IPS-15b (cell line): Measurements from ENCODE around the gene LTBP3.

Source experiments
- H3K27me3 ChIP-seq: one replicate; pipeline ENCODE4 v1.6.1; 2013; ENCODE audit warnings: low read length; ENCODE audit not compliant: control insufficient read depth, insufficient read depth
- H3K36me3 ChIP-seq: one replicate; pipeline ENCODE4 v1.6.1; 2013; ENCODE audit warnings: low read length; ENCODE audit not compliant: control insufficient read depth, insufficient read depth
- H3K4me1 ChIP-seq: one replicate; pipeline ENCODE4 v1.6.1; 2013; ENCODE audit warnings: mild to moderate bottlenecking, low read length; ENCODE audit not compliant: control insufficient read depth, insufficient read depth
- H3K4me3 ChIP-seq: one replicate; pipeline ENCODE4 v1.5.1; 2013; ENCODE audit warnings: low read depth, low read length
- H3K9ac ChIP-seq: one replicate; pipeline ENCODE4 v1.6.1; 2013; ENCODE audit warnings: low read depth, mild to moderate bottlenecking, low read length
- H3K9me3 ChIP-seq: one replicate; pipeline ENCODE4 v1.6.1; 2013; ENCODE audit warnings: mild to moderate bottlenecking, low read length; ENCODE audit not compliant: control insufficient read depth, insufficient read depth

LTBP3 gene

DNA sequence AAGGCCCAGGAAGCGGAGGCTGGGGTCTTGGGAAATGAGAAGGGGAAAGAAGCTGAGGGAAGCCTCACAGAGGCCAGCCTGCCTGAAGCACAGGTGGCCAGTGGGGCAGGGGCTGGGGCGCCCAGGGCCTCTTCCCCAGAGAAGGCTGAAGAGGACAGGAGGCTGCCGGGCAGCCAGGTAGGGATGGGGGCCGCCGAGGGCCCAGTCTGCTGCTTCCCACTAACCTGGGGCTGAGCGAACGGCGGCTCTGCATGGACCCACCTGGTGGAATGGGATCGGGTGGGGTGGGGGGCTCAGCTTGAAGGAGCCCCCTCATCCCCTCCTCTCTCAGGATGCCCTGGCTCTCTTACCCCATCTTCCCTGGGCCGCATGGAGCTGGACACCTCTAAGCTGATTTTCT lies 25.4 kb upstream of the LTBP3 start:
- Histone ChIP-seq H3K27me3 (peaks cover 59% of the 10 kb centered on the region), H3K4me3 (no peak overlapping the region), H3K4me1 (peaks cover 7% of the 10 kb centered on the region), H3K36me3 (no peaks in the 10 kb centered on the region), H3K9ac (no peak overlapping the region), H3K9me3 (no peaks in the 10 kb centered on the region)

DNA sequence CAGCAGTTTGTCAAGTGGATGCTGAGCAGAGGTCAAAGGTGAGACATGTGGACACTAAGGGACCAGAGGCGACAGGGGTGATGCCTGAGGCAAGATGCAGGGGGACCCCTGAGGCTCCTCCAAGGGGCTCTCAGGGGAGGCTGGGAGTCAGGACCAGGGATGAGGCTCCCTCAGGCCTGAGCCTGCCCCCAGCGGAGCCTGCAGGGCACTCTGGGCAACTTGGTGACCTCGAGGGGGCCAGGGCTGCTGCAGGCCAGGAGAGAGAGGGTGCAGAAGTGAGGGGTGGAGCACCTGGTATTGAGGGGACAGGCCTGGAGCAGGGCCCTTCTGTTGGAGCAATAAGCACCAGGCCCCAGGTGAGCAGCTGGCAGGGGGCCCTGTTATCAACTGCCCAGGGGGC lies 23.8 kb upstream of the LTBP3 start:
- peaks cover 2% of the 10 kb centered on the region for H3K4me1 ChIP-seq
- H3K36me3 ChIP-seq: no peaks in the 10 kb centered on the region

DNA sequence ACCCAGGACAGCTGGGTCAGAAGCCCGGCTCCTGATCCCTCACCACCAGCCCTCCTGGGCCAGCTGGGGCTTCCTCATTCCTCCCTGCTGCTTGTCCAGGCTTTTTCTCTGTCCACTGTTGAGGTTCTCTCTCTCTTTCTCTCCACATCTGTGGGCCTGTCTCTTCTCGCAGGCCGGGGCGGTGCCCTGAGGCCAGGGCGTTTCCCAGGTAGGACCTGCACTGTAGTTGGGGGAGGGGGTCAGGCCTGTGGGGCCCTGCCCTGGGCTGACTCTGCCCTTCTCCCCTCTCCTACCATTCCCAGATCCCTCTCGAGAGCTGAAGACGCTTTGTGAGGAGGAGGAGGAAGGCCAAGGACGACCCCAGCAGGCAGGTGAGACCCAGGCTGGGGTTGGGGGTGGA lies 22.6 kb upstream of the LTBP3 start:
- Histone ChIP-seq H3K4me1 (no peaks in the 10 kb centered on the region), H3K27me3 (peaks cover 73% of the 10 kb centered on the region), H3K9ac (no peak overlapping the region), H3K9me3 (no peaks in the 10 kb centered on the region), H3K36me3 (no peaks in the 10 kb centered on the region), H3K4me3 (no peak overlapping the region)

More for the DNA sequence above, 23.8 kb upstream of the LTBP3 start:
- Histone ChIP-seq H3K9ac (no peak overlapping the region), H3K4me3 (no peak overlapping the region), H3K9me3 (no peaks in the 10 kb centered on the region), H3K27me3 (peaks cover 74% of the 10 kb centered on the region)

DNA sequence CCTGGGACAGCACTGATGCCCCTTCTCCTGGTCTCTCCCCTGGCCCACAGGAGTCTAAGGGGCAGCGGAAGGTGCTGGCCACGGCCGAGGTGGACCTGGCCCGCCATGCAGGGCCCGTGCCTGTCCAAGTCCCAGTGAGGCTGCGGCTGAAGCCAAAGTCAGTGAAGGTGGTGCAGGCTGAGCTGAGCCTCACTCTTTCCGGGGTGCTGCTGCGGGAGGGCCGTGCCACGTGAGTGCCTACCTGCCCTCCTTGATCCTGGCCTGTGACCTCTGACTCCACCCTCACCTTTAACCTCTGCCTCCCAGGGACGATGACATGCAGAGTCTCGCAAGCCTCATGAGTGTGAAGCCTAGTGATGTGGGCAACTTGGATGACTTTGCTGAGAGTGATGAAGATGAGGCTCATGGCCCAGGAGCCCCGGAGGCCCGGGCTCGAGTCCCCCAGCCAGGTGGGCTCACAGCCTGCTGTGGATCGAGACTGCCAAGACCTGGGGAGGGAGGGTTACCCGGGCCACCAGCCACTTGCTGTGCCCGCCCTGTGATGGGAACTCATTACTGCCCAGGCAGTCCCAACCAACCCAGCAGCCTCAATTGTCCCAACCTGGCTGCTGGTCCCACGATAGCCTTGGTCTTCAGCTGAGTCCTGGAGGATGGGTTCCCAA lies 22.0 kb upstream of the LTBP3 start:
- H3K9ac ChIP-seq: no peak overlapping the region
- peaks cover 72% of the 10 kb centered on the region for H3K27me3 ChIP-seq
- H3K9me3 ChIP-seq: no peaks in the 10 kb centered on the region
- no peaks in the 10 kb centered on the region for H3K36me3 ChIP-seq
- no peaks in the 10 kb centered on the region for H3K4me1 ChIP-seq
- H3K4me3 ChIP-seq: no peak overlapping the region

DNA sequence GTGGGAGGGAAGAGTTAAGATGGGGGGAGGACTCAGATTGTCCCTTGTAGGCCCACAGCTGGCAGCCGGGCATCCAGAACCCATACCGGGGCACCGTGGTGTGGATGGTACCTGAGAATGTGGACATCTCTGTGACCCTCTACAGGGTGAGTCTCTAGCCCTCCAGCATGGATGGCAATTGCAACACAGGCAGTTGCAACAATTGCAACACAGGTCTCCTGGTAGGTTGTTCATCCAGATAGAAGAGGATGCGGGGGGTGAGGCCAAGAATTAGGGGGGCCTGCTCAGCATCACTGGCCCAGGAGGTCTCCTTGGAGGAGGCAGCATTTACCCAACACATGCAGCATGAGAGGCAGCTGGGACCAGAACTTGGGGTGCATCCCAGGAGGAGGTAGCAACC lies 21.1 kb upstream of the LTBP3 start:
- H3K9me3 ChIP-seq: no peaks in the 10 kb centered on the region
- H3K9ac ChIP-seq: no peak overlapping the region
- peaks cover 71% of the 10 kb centered on the region for H3K27me3 ChIP-seq
- no peaks in the 10 kb centered on the region for H3K36me3 ChIP-seq
- peaks cover 3% of the 10 kb centered on the region for H3K4me1 ChIP-seq
- H3K4me3 ChIP-seq: no peak overlapping the region

DNA sequence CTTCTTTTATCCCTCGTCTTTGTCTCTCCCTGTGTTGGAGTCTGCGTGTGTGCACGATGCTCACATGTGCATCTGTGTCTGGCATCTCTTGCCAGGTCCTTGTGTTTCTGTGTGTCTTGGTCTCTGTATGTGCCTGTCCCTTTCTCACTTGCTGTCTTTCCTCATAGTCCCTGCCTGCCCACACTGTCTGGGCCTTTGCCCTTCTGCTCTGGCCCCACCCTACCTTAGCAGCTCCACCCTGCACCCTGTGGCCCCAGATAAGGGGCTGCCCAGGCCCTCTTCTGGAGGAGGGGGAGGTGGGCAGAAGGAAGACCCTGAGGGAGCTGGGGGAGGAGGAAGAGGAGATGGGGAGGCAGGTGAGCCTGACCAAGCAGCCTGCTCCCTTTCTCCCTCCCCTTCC lies 20.5 kb upstream of the LTBP3 start:
- no peaks in the 10 kb centered on the region for H3K36me3 ChIP-seq
- H3K27me3 ChIP-seq: peaks cover 65% of the 10 kb centered on the region
- no peak overlapping the region for H3K9ac ChIP-seq
- no peak overlapping the region for H3K4me3 ChIP-seq
- no peaks in the 10 kb centered on the region for H3K9me3 ChIP-seq
- peaks cover 3% of the 10 kb centered on the region for H3K4me1 ChIP-seq

DNA sequence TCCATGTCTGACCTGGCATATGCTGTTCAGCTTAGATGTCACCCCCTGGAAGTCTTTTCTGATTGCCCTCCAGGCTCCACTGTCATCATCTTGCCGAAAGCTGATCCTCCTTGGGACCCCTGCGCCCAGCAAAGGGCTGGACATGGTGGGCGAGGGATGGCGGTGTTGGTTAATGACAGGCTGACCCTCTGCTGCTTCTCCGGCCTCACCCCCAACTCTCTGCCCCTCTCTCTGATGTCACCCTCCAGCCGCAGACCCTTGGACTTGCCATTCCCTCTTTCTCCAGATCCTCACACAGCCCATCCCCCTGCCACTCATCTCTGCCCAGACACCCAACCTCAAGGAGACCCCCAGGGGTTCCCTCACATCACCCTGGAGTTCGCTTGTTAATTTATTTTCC lies 20.0 kb upstream of the LTBP3 start:
- Histone ChIP-seq H3K27me3 (peaks cover 60% of the 10 kb centered on the region), H3K9me3 (no peaks in the 10 kb centered on the region), H3K9ac (no peak overlapping the region), H3K36me3 (peaks cover 3% of the 10 kb centered on the region), H3K4me1 (peaks cover 3% of the 10 kb centered on the region), H3K4me3 (no peak overlapping the region)

DNA sequence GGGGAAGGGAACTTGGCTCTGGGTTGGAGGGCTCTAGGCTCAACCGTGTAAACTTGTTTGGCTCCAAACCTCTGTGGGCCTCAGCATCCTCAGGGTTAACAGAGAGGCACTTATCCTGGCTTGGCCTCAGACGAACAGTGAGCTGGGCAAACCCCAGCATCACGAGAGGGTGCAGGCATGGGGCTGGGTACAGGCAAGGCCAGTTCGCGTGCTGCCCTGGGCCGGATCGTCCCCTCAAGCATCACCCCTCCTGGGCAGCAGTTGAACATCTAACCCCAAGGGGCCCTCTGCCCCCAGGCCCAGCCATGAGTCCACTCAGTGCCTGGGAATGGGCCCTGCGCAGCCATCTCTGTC lies 19.6 kb upstream of the LTBP3 start:
- Histone ChIP-seq H3K27me3 (peaks cover 58% of the 10 kb centered on the region), H3K9me3 (no peaks in the 10 kb centered on the region), H3K9ac (no peak overlapping the region), H3K36me3 (peaks cover 3% of the 10 kb centered on the region), H3K4me3 (no peak overlapping the region), H3K4me1 (peaks cover 3% of the 10 kb centered on the region)

DNA sequence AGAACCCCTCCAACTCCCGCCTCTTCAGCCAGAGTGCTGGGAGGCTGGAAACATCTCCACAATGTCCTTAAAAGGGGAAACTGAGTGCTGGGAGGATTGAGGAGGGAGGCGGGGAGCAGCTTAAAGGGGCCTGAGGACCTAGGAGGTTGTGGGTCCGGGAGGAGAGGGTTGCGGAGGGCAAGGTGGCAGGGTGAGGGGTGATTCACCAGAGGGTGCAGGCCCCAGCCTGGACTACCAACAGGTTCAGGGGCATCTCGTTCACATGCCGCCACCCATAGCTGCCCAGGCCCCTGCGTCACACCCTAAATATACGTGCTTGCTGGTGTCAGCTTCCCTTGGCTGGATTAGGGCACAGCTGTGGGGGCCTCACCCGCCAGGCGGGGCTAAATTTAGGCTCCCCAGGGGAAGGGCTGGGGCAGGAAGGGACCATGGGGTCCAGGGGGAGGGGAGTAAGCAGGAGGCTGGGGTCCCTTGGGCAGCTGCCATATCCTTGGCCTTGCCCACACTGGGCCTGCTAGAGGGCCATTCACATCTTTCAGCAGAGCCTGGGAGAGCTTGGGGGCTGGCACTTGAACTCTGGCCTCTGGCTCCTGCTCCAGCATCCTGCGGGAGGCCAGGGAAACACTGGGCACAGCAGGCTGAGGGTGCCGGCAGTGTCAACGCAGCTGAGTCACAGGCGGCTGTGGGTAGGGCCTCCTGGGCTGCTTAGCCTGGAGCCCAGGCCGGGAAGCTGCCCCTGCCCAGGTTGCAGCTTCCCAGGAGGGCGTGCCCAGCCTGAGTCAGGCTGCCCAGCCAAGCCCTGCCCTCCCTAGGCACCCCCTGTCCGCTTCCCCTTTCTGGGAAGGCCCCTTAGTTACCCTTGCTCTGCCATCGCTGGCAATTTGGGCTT lies 19.0 kb upstream of the LTBP3 start:
- peaks cover 3% of the 10 kb centered on the region for H3K36me3 ChIP-seq
- peak overlapping the region; percentile 13 for H3K4me3 ChIP-seq
- H3K4me1 ChIP-seq: peaks cover 3% of the 10 kb centered on the region
- peaks cover 52% of the 10 kb centered on the region for H3K27me3 ChIP-seq
- H3K9me3 ChIP-seq: no peaks in the 10 kb centered on the region
- no peak overlapping the region for H3K9ac ChIP-seq

DNA sequence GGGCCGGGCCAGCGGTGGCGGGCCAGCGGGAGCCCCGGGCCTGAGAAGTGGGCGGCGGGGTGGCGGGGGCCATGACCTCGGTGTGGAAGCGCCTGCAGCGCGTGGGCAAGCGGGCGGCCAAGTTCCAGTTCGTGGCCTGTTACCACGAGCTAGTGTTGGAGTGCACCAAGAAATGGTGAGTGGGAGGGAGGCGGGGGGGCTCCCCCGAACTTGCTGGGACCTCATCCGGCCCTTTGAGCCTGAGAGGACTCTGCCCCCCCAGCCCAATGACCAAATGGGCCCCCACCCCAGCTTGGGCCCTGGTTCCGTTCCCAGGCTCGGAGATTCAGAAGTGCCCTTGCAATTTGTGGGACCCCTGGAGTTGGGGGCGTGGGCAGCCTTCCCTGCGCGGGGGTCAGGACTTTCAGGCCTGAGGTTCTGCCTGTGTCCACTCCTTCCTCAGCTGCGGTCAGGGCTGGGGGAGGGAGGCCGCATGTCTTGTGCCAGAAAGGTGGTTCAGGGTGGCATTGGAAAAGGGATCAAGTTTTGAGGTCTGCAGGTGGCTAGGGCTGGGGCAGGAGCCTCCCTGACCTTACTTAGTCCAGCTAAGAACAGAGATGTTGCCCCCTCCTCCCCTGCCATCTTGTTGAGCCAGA lies 18.2 kb upstream of the LTBP3 start:
- Histone ChIP-seq H3K9me3 (no peaks in the 10 kb centered on the region), H3K27me3 (peaks cover 45% of the 10 kb centered on the region), H3K4me1 (peaks cover 7% of the 10 kb centered on the region), H3K36me3 (peaks cover 3% of the 10 kb centered on the region), H3K4me3 (peak overlapping the region; percentile 13), H3K9ac (no peak overlapping the region)

DNA sequence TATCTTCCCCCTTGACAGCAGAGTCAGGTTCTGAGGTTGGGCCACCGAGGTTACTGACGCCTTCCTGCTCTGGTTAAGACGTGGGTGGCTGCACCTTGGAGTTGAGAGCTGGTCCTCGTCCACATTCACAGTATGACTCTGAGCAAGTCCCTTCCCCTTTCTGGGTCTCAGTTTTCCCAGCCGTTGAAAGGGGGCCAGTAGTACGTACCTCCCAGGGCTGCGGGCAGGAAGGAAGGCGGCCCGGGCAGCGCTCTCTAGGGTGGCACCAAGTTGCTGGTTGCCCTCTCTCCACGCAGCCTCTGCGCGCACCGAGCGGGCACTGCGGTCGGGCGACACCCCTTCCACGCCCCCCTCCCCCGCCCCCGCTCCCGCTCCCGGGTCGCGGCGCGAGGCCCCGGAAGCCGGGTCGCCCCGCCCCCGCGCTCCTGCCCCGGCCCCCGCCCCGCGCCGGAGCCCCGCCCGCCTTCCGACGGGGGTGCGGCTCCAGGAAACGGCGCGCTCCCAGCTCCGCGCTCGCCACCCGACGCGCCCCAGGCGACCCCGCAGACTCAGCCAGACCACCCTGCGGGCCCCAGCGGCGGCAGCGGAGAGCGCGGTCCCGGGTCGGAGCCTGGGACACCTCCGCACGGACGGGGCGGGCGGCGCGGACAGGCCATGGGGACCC lies 17.5 kb upstream of the LTBP3 start, which contains the start of gene EHBP1L1:
EHBP1L1 (plus strand) TSS at position 486 of the 664 bp plus-strand sequence. CDS start 250 bp downstream, outside the sequence.
- H3K9ac ChIP-seq: no peak within 1 kb of the TSS
- H3K4me3 ChIP-seq: peak within 1 kb of the TSS; percentile 51
- H3K4me1 ChIP-seq: peaks cover 7% of the 10 kb centered on the region
- peaks cover 45% of the 10 kb centered on the region for H3K27me3 ChIP-seq
- H3K9me3 ChIP-seq: no peaks in the 10 kb centered on the region
- H3K36me3 ChIP-seq: peaks cover 3% of the 10 kb centered on the region
